Middle frontal gyrus (tissue), 1 donor: ENCODE results near the gene PAPOLG.

ENCODE experiments used
- DNase-seq: peaks from one replicate; pipeline ENCODE4 v3.0.0-alpha.2; 2015; ENCODE audit warnings: low spot score; ENCODE audit errors: extremely low spot score

The PAPOLG gene

GRCh38 chr2:60756097-60757087 is at the start of gene PAPOLG:
TSS of gene PAPOLG (plus strand) at chr2:60756268. CDS start at chr2:60756479, 211 bp downstream.
- DNase-seq, result peak; percentile 89

- no peak for DNase-seq
These were observed 48.2 kb upstream of the PAPOLG start for GRCh38 chr2:60707750-60708371.

- DNase-seq, result no peak
These were observed 47.3 kb upstream of the PAPOLG start for GRCh38 chr2:60708630-60709320.

- DNase-seq, result no peak
These were observed 45.4 kb upstream of the PAPOLG start for GRCh38 chr2:60710707-60711106.

GRCh38 chr2:60715561-60715960 is 40.5 kb upstream of the PAPOLG start:
- DNase-seq, result no peak

- DNase-seq, result no peak
These were observed 38.4 kb upstream of the PAPOLG start for GRCh38 chr2:60717691-60718090.

- no peak for DNase-seq
These were observed 36.7 kb upstream of the PAPOLG start for GRCh38 chr2:60719331-60719730.

GRCh38 chr2:60725466-60725865 is 30.6 kb upstream of the PAPOLG start:
- DNase-seq, result no peak

GRCh38 chr2:60728855-60729254 is 27.2 kb upstream of the PAPOLG start:
- DNase-seq, result no peak

- DNase-seq, result no peak
These were observed 20.4 kb upstream of the PAPOLG start for GRCh38 chr2:60735496-60736250.

GRCh38 chr2:60738679-60739078 is 17.4 kb upstream of the PAPOLG start:
- no peak for DNase-seq

- DNase-seq, result no peak
These were observed 16.9 kb upstream of the PAPOLG start for GRCh38 chr2:60739156-60739555.

- no peak for DNase-seq
These were observed 14.5 kb upstream of the PAPOLG start for GRCh38 chr2:60741576-60741975.

- no peak for DNase-seq
These were observed 13.6 kb upstream of the PAPOLG start for GRCh38 chr2:60742419-60742818.

GRCh38 chr2:60745330-60745729 is 10.7 kb upstream of the PAPOLG start:
- DNase-seq, result no peak

GRCh38 chr2:60745761-60746160 is 10.3 kb upstream of the PAPOLG start:
- no peak for DNase-seq

- no peak for DNase-seq
These were observed 9.8 kb upstream of the PAPOLG start for GRCh38 chr2:60746318-60746717.

- DNase-seq, result no peak
These were observed 3.6 kb downstream of the PAPOLG start for GRCh38 chr2:60759654-60760053.

GRCh38 chr2:60764736-60765534 is 8.9 kb downstream of the PAPOLG start:
- DNase-seq, result no peak

GRCh38 chr2:60766283-60766682 is 10.2 kb downstream of the PAPOLG start:
- DNase-seq, result no peak
